ENCODE measurements around the gene IFITM2. TPM values are rescaled to one million over a fixed set of nuclear protein-coding genes. Genes with fewer than 3 reads are reported as not detected.

The IFITM2 gene
- polyA plus RNA-seq, 1 donor (not counting 4 experiments of a cell fraction or from before 2014, with no cell fraction given): 83.0 TPM

GRCh38 chr11:261624-262023 lies 46.0 kb upstream of the IFITM2 start:
- no peaks in the 10 kb centered on the region for H3K9me3 ChIP-seq (ENCODE audit: control insufficient read depth, low read depth, low read length)
- TF ChIP-seq, protein P1, sequence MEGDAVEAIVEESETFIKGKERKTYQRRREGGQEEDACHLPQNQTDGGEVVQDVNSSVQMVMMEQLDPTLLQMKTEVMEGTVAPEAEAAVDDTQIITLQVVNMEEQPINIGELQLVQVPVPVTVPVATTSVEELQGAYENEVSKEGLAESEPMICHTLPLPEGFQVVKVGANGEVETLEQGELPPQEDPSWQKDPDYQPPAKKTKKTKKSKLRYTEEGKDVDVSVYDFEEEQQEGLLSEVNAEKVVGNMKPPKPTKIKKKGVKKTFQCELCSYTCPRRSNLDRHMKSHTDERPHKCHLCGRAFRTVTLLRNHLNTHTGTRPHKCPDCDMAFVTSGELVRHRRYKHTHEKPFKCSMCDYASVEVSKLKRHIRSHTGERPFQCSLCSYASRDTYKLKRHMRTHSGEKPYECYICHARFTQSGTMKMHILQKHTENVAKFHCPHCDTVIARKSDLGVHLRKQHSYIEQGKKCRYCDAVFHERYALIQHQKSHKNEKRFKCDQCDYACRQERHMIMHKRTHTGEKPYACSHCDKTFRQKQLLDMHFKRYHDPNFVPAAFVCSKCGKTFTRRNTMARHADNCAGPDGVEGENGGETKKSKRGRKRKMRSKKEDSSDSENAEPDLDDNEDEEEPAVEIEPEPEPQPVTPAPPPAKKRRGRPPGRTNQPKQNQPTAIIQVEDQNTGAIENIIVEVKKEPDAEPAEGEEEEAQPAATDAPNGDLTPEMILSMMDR (optimal IDR thresholded peaks at IDR 0.05 in 1 of 3, IDR thresholded peaks at IDR 0.05 in 1 of 3, conservative IDR thresholded peaks at IDR 0.05 in 1 of 3; ENCODE audit: extremely low read depth in 1 of 3, insufficient read depth in 2 of 3, low read length in 3 of 3): no peak
- TF ChIP-seq EZH2 (IDR thresholded peaks at IDR 0.05; ENCODE audit: low read length): no peak
- no peak overlapping the region for H3K27ac ChIP-seq (ENCODE audit: control insufficient read depth, insufficient read depth, low read length)
- H3K36me3 ChIP-seq (ENCODE audit: control insufficient read depth in 2 of 2, extremely low read depth in 1 of 2, insufficient read depth in 2 of 2, low read length in 2 of 2): no peaks in the 10 kb centered on the region
- FAIRE-seq: no peak
- no peaks in the 10 kb centered on the region for H3K9me1 ChIP-seq (ENCODE audit: control insufficient read depth, extremely low read depth, insufficient read depth, low read length)
- H3K4me3 ChIP-seq (ENCODE audit: control insufficient read depth in 2 of 3, extremely low read depth in 1 of 3, insufficient read depth in 2 of 3, low read depth in 1 of 3, low read length in 3 of 3): no peak overlapping the region
- no peak for DNase-seq (ENCODE audit: low read depth, low spot score)
- no peaks in the 10 kb centered on the region for H3K4me1 ChIP-seq (ENCODE audit: control insufficient read depth, extremely low read depth, insufficient read depth, low read length)
- H3K9ac ChIP-seq (ENCODE audit: control insufficient read depth, extremely low read depth, insufficient read depth, low read length): no peak overlapping the region
- H3K4me2 ChIP-seq (ENCODE audit: control insufficient read depth, extremely low read depth, insufficient read depth, low read depth, low read length): no peak overlapping the region
- no peaks in the 10 kb centered on the region for H3K79me2 ChIP-seq (ENCODE audit: control insufficient read depth, insufficient read depth, low read length)
- no peaks in the 10 kb centered on the region for H3K27me3 ChIP-seq (ENCODE audit: control insufficient read depth, extremely low read depth, insufficient read depth, low read length)
- H4K20me1 ChIP-seq (ENCODE audit: control insufficient read depth, extremely low read depth, insufficient read depth, low read length): no peaks in the 10 kb centered on the region
- dilution Hi-C loops (cut with MboI; ENCODE audit: extremely low pct_ligation_motif_present, low sequenced_read_pairs): no loop called here
- no peak overlapping the region for H2AFZ ChIP-seq (ENCODE audit: control insufficient read depth, low read length)

GRCh38 chr11:266676-267439 lies 40.8 kb upstream of the IFITM2 start:
- TF ChIP-seq, protein P1 (optimal IDR thresholded peaks at IDR 0.05 in 1 of 3, IDR thresholded peaks at IDR 0.05 in 1 of 3, conservative IDR thresholded peaks at IDR 0.05 in 1 of 3; ENCODE audit: extremely low read depth in 1 of 3, insufficient read depth in 2 of 3, low read length in 3 of 3): no peak
- TF ChIP-seq EZH2 (IDR thresholded peaks at IDR 0.05; ENCODE audit: low read length): no peak

More at GRCh38 chr11:266676-267439, 40.8 kb upstream of the IFITM2 start:
- Histone ChIP-seq H3K4me3 (ENCODE audit: control insufficient read depth in 2 of 3, extremely low read depth in 1 of 3, insufficient read depth in 2 of 3, low read depth in 1 of 3, low read length in 3 of 3) (no peak overlapping the region), H3K9me1 (ENCODE audit: control insufficient read depth, extremely low read depth, insufficient read depth, low read length) (no peaks in the 10 kb centered on the region), H2AFZ (ENCODE audit: control insufficient read depth, low read length) (no peak overlapping the region), H3K36me3 (ENCODE audit: control insufficient read depth in 2 of 2, extremely low read depth in 1 of 2, insufficient read depth in 2 of 2, low read length in 2 of 2) (no peaks in the 10 kb centered on the region), H3K4me2 (ENCODE audit: control insufficient read depth, extremely low read depth, insufficient read depth, low read depth, low read length) (no peak overlapping the region), H3K9me3 (ENCODE audit: control insufficient read depth, low read depth, low read length) (no peaks in the 10 kb centered on the region), H3K79me2 (ENCODE audit: control insufficient read depth, insufficient read depth, low read length) (no peaks in the 10 kb centered on the region), H3K4me1 (ENCODE audit: control insufficient read depth, extremely low read depth, insufficient read depth, low read length) (peaks cover 7% of the 10 kb centered on the region), H3K27me3 (ENCODE audit: control insufficient read depth, extremely low read depth, insufficient read depth, low read length) (no peaks in the 10 kb centered on the region), H4K20me1 (ENCODE audit: control insufficient read depth, extremely low read depth, insufficient read depth, low read length) (no peaks in the 10 kb centered on the region), H3K27ac (ENCODE audit: control insufficient read depth, insufficient read depth, low read length) (no peak overlapping the region), H3K9ac (ENCODE audit: control insufficient read depth, extremely low read depth, insufficient read depth, low read length) (no peak overlapping the region)
- FAIRE-seq (no peak), DNase-seq (ENCODE audit: low read depth, low spot score) (no peak)
- dilution Hi-C loops (cut with MboI; ENCODE audit: extremely low pct_ligation_motif_present, low sequenced_read_pairs): no loop called here
